Measurements from ENCODE around the gene EIF4G3. TPM values are rescaled to one million over a fixed set of nuclear protein-coding genes. Genes with fewer than 3 reads are reported as not detected.

EIF4G3 gene
- total and polyA plus RNA-seq, 9 of the 15 experiments (the other 6 are each of a cell fraction or from before 2014, with no cell fraction given) = 6.7 to 40.5 (median 32.1) TPM

GRCh38 chr1:21058035-21058793 is 118.5 kb downstream of the EIF4G3 start (continued):
- TF ChIP-seq PREB (CRISPR knock-in tag; IDR thresholded peaks at IDR 0.05) (no peak), ZNF395 (CRISPR knock-in tag; IDR thresholded peaks at IDR 0.05) (no peak), ZNF133 (CRISPR knock-in tag; IDR thresholded peaks at IDR 0.05) (no peak), PTTG1 (tag; IDR thresholded peaks at IDR 0.05; ENCODE audit: low read depth) (no peak), ZFPM2 (CRISPR knock-in tag; IDR thresholded peaks at IDR 0.05) (no peak), RAD21 (CRISPR knock-in tag; conservative IDR thresholded peaks at IDR 0.05 in 1 of 2, IDR thresholded peaks at IDR 0.05 in 1 of 2) (peak; percentile 39 to 43; a peak in 3 of 4 replicates), FOXM1 (IDR thresholded peaks at IDR 0.05; ENCODE audit: low read depth) (no peak), FOXM1 (CRISPR knock-in tag; IDR thresholded peaks at IDR 0.05; ENCODE audit: low read depth) (no peak), SMARCA5 (IDR thresholded peaks at IDR 0.05) (no peak), TFAM (CRISPR knock-in tag; conservative IDR thresholded peaks at IDR 0.05) (no peak), AFF4 (CRISPR knock-in tag; IDR thresholded peaks at IDR 0.05) (no peak), SIN3B (IDR thresholded peaks at IDR 0.05; ENCODE audit: low read depth) (no peak), NCOA6 (IDR thresholded peaks at IDR 0.05) (no peak), ZNF253 (CRISPR knock-in tag; conservative IDR thresholded peaks at IDR 0.05) (no peak), TEAD4 (IDR thresholded peaks at IDR 0.05; ENCODE audit: low read length) (peak; percentile 81), TEAD4 (CRISPR knock-in tag; IDR thresholded peaks at IDR 0.05; ENCODE audit: borderline replicate concordance) (no peak)

All from K562 (cell line).